Measurements from ENCODE around the gene LELP1.
"Not testable (repeated sequence)": the region's sequence is repeated elsewhere in the genome, so short reads cannot be mapped to it uniquely, and the experiment has no call there.

The LELP1 gene

GRCh38 chr1:153212201-153212600 lies 9.0 kb downstream of the LELP1 start:
- H3K27me3 ChIP-seq (ENCODE audit: insufficient read depth, low read length), result no peaks in the 10 kb centered on the region
- no peaks in the 10 kb centered on the region for H3K4me1 ChIP-seq (ENCODE audit: insufficient read depth, low read length)
- H2AFZ ChIP-seq (ENCODE audit: low read depth, low read length), result no peak overlapping the region
- H3K36me3 ChIP-seq (ENCODE audit: insufficient read depth, low read length), result no peaks in the 10 kb centered on the region
- H3K4me3 ChIP-seq (ENCODE audit: low read length), result no peak overlapping the region
- no peaks in the 10 kb centered on the region for H3K9me3 ChIP-seq (ENCODE audit: low read length)

GRCh38 chr1:153213519-153213918 lies 10.3 kb downstream of the LELP1 start:
- Histone ChIP-seq H3K27me3 (ENCODE audit: insufficient read depth, low read length) (no peaks in the 10 kb centered on the region), H3K9me3 (ENCODE audit: low read length) (no peaks in the 10 kb centered on the region), H3K4me1 (ENCODE audit: insufficient read depth, low read length) (no peaks in the 10 kb centered on the region), H2AFZ (ENCODE audit: low read depth, low read length) (no peak overlapping the region), H3K36me3 (ENCODE audit: insufficient read depth, low read length) (no peaks in the 10 kb centered on the region), H3K4me3 (ENCODE audit: low read length) (no peak overlapping the region)

GRCh38 chr1:153217212-153217611 lies 14.0 kb downstream of the LELP1 start, which contains the start of gene PRR9:
TSS of gene PRR9 (plus strand) at chr1:153217584. CDS start at chr1:153218145, 561 bp downstream.
- Histone ChIP-seq H2AFZ (ENCODE audit: low read depth, low read length) (no peak within 1 kb of the TSS), H3K4me3 (ENCODE audit: low read length) (no peak within 1 kb of the TSS), H3K36me3 (ENCODE audit: insufficient read depth, low read length) (no peaks in the 10 kb centered on the region), H3K27me3 (ENCODE audit: insufficient read depth, low read length) (peaks cover 8% of the 10 kb centered on the region), H3K9me3 (ENCODE audit: low read length) (no peaks in the 10 kb centered on the region), H3K4me1 (ENCODE audit: insufficient read depth, low read length) (no peaks in the 10 kb centered on the region)

- Histone ChIP-seq H3K36me3 (ENCODE audit: insufficient read depth, low read length) (no peaks in the 10 kb centered on the region), H3K27me3 (ENCODE audit: insufficient read depth, low read length) (peaks cover 8% of the 10 kb centered on the region), H3K4me3 (ENCODE audit: low read length) (no peak overlapping the region), H2AFZ (ENCODE audit: low read depth, low read length) (no peak overlapping the region), H3K4me1 (ENCODE audit: insufficient read depth, low read length) (no peaks in the 10 kb centered on the region), H3K9me3 (ENCODE audit: low read length) (no peaks in the 10 kb centered on the region)
Measured at GRCh38 chr1:153217744-153218416, 14.7 kb downstream of the LELP1 start.

GRCh38 chr1:153220606-153221303 lies 17.5 kb downstream of the LELP1 start:
- H3K4me3 ChIP-seq (ENCODE audit: low read length), result no peak overlapping the region
- no peaks in the 10 kb centered on the region for H3K36me3 ChIP-seq (ENCODE audit: insufficient read depth, low read length)
- H3K9me3 ChIP-seq (ENCODE audit: low read length), result no peaks in the 10 kb centered on the region
- H2AFZ ChIP-seq (ENCODE audit: low read depth, low read length), result no peak overlapping the region
- no peaks in the 10 kb centered on the region for H3K4me1 ChIP-seq (ENCODE audit: insufficient read depth, low read length)
- peaks cover 8% of the 10 kb centered on the region for H3K27me3 ChIP-seq (ENCODE audit: insufficient read depth, low read length)

- H2AFZ ChIP-seq (ENCODE audit: low read depth, low read length); H3K4me1 ChIP-seq (ENCODE audit: insufficient read depth, low read length); H3K36me3 ChIP-seq (ENCODE audit: insufficient read depth, low read length); H3K9me3 ChIP-seq (ENCODE audit: low read length); H3K4me3 ChIP-seq (ENCODE audit: low read length); H3K27me3 ChIP-seq (ENCODE audit: insufficient read depth, low read length): not testable (repeated sequence)
Measured at GRCh38 chr1:153223040-153223891, 20.0 kb downstream of the LELP1 start.

- H3K9me3 ChIP-seq (ENCODE audit: low read length), result no peaks in the 10 kb centered on the region
Measured at GRCh38 chr1:153227810-153228209, 24.6 kb downstream of the LELP1 start.

GRCh38 chr1:153228491-153228890 lies 25.3 kb downstream of the LELP1 start:
- Histone ChIP-seq H3K27me3 (ENCODE audit: insufficient read depth, low read length) (no peaks in the 10 kb centered on the region), H3K9me3 (ENCODE audit: low read length) (no peaks in the 10 kb centered on the region), H3K4me3 (ENCODE audit: low read length) (no peak overlapping the region), H2AFZ (ENCODE audit: low read depth, low read length) (no peak overlapping the region), H3K4me1 (ENCODE audit: insufficient read depth, low read length) (no peaks in the 10 kb centered on the region), H3K36me3 (ENCODE audit: insufficient read depth, low read length) (no peaks in the 10 kb centered on the region)

More at GRCh38 chr1:153227810-153228209, 24.6 kb downstream of the LELP1 start:
- no peak overlapping the region for H2AFZ ChIP-seq (ENCODE audit: low read depth, low read length)
- no peaks in the 10 kb centered on the region for H3K4me1 ChIP-seq (ENCODE audit: insufficient read depth, low read length)
- no peaks in the 10 kb centered on the region for H3K36me3 ChIP-seq (ENCODE audit: insufficient read depth, low read length)
- H3K4me3 ChIP-seq (ENCODE audit: low read length), result no peak overlapping the region
- H3K27me3 ChIP-seq (ENCODE audit: insufficient read depth, low read length), result no peaks in the 10 kb centered on the region

GRCh38 chr1:153229076-153229829 lies 26.0 kb downstream of the LELP1 start:
- H2AFZ ChIP-seq (ENCODE audit: low read depth, low read length); H3K4me1 ChIP-seq (ENCODE audit: insufficient read depth, low read length); H3K36me3 ChIP-seq (ENCODE audit: insufficient read depth, low read length); H3K27me3 ChIP-seq (ENCODE audit: insufficient read depth, low read length); H3K4me3 ChIP-seq (ENCODE audit: low read length); H3K9me3 ChIP-seq (ENCODE audit: low read length): not testable (repeated sequence)

GRCh38 chr1:153231363-153231762 lies 28.1 kb downstream of the LELP1 start:
- no peaks in the 10 kb centered on the region for H3K4me1 ChIP-seq (ENCODE audit: insufficient read depth, low read length)
- no peaks in the 10 kb centered on the region for H3K36me3 ChIP-seq (ENCODE audit: insufficient read depth, low read length)
- no peak overlapping the region for H2AFZ ChIP-seq (ENCODE audit: low read depth, low read length)
- no peaks in the 10 kb centered on the region for H3K27me3 ChIP-seq (ENCODE audit: insufficient read depth, low read length)
- H3K4me3 ChIP-seq (ENCODE audit: low read length), result no peak overlapping the region
- no peaks in the 10 kb centered on the region for H3K9me3 ChIP-seq (ENCODE audit: low read length)

GRCh38 chr1:153231785-153232184 lies 28.6 kb downstream of the LELP1 start:
- no peaks in the 10 kb centered on the region for H3K4me1 ChIP-seq (ENCODE audit: insufficient read depth, low read length)
- H3K9me3 ChIP-seq (ENCODE audit: low read length), result no peaks in the 10 kb centered on the region
- H3K27me3 ChIP-seq (ENCODE audit: insufficient read depth, low read length), result no peaks in the 10 kb centered on the region
- H3K4me3 ChIP-seq (ENCODE audit: low read length), result no peak overlapping the region
- H2AFZ ChIP-seq (ENCODE audit: low read depth, low read length), result no peak overlapping the region
- no peaks in the 10 kb centered on the region for H3K36me3 ChIP-seq (ENCODE audit: insufficient read depth, low read length)

GRCh38 chr1:153232553-153232952 lies 29.3 kb downstream of the LELP1 start:
- H2AFZ ChIP-seq (ENCODE audit: low read depth, low read length), result no peak overlapping the region
- H3K4me3 ChIP-seq (ENCODE audit: low read length), result no peak overlapping the region
- H3K36me3 ChIP-seq (ENCODE audit: insufficient read depth, low read length), result no peaks in the 10 kb centered on the region
- H3K9me3 ChIP-seq (ENCODE audit: low read length), result no peaks in the 10 kb centered on the region
- H3K27me3 ChIP-seq (ENCODE audit: insufficient read depth, low read length), result no peaks in the 10 kb centered on the region
- H3K4me1 ChIP-seq (ENCODE audit: insufficient read depth, low read length), result no peaks in the 10 kb centered on the region

Measured in neuron (in vitro differentiated cells).